ENCODE results near the gene PSME3IP1. TPM values are rescaled to one million over a fixed set of nuclear protein-coding genes. Genes with fewer than 3 reads are reported as not detected.

PSME3IP1 gene
- total RNA-seq, 4 donors from 2014 or later: 95.7 to 185 (median 120) TPM

DNA sequence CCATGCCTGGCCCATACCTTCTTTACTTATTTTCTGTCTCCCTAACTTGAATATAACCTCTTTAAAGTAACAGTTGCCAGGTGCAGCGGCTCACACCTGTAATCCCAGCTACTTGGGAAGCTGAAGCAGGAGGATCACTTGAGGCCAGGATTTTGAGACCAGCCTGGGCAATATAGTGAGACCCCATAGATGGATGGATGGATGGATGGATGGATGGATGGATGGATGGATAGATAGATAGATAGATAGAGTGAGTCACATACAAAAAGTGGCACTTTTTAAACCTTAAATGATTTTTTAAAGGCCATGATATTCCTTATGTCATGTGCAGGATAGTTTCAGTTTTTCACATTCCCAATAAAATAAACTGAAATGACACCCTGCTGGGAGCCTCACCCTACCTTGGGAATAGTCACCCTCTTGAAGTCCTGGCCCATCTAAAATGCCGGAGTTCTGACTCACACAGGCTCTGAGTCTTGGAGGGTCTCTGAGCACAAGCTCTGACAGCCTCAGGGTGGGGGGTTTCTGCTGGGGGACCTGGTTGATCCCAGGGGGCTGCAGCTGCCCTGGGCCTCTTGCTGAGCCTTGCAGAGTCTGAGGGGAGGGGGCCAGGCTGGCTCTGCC, 67.3 kb downstream of the PSME3IP1 start:
- 97 to 100% methylated on average over 1 to 2 of the region's 2 CpGs for WGBS, 2 donors (ENCODE audit: low coverage in 1 of 2)
- intact Hi-C loops (cut with DNase I; ENCODE audit: low total_unique reads) (no loop called here), in situ Hi-C loops (cut with MboI; ENCODE audit: low pct_ligation_motif_present in 1 of 4, low pct_unique_long_range_greater_than_20kb in 1 of 4, low sequenced_read_pairs in 3 of 4) (no loop called here)
- Histone ChIP-seq H3K27ac (no peak overlapping the region), H3K4me1 (peaks cover 0 to 14% (median 5%) of the 10 kb centered on the region in 4 donors), H3K36me3 (peaks cover 0 to 8% (median 1%) of the 10 kb centered on the region in 4 donors), H3K4me3 (no peak overlapping the region), H3K27me3 (no peaks in the 10 kb centered on the region), H3K9me3 (no peaks in the 10 kb centered on the region)
- TF ChIP-seq, protein P1, sequence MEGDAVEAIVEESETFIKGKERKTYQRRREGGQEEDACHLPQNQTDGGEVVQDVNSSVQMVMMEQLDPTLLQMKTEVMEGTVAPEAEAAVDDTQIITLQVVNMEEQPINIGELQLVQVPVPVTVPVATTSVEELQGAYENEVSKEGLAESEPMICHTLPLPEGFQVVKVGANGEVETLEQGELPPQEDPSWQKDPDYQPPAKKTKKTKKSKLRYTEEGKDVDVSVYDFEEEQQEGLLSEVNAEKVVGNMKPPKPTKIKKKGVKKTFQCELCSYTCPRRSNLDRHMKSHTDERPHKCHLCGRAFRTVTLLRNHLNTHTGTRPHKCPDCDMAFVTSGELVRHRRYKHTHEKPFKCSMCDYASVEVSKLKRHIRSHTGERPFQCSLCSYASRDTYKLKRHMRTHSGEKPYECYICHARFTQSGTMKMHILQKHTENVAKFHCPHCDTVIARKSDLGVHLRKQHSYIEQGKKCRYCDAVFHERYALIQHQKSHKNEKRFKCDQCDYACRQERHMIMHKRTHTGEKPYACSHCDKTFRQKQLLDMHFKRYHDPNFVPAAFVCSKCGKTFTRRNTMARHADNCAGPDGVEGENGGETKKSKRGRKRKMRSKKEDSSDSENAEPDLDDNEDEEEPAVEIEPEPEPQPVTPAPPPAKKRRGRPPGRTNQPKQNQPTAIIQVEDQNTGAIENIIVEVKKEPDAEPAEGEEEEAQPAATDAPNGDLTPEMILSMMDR (IDR thresholded peaks at IDR 0.05): no peak
- TF ChIP-seq POLR2A (IDR thresholded peaks at IDR 0.05): no peak
- no peak for TF ChIP-seq EP300 (IDR thresholded peaks at IDR 0.05; ENCODE audit: low read depth)
- no peak for TF ChIP-seq POLR2AphosphoS5 (IDR thresholded peaks at IDR 0.05)
- DNase-seq: no peak

DNA sequence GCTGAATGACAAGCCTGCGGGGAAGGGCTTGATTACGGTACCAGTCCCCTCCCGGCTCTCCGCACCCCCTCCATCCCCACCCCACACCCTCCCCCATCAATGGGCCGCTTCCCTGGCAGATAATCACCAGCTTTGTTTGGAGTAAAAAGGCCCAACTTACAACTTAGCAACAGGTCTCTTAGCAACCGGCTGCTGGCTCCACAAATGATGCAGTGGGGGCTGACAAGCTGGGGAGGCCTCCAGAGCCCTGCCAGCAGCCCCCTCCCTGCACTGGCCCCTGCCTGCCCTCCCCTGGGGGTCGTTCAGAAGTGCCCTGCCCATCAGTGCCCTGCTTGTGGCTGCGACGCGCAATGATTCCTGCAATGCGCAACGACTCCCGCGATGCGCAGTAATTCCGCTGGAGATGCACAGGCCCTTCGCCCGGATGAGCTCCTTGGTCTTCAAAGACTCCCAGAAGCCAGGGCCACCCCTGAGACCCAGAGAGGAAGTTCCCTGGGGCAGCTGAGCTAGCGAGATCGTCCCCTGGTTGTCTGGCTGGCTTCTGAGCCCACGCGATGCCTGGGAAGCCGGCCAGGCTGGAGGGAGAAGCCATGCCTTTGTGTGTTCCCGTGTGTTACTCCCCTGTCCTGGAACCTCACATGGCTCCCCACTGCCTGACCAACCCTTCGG, 70.2 kb downstream of the PSME3IP1 start:
- TF ChIP-seq POLR2A (IDR thresholded peaks at IDR 0.05): no peak
- TF ChIP-seq, protein P1 (IDR thresholded peaks at IDR 0.05): no peak
- TF ChIP-seq EP300 (IDR thresholded peaks at IDR 0.05; ENCODE audit: low read depth): no peak
- TF ChIP-seq POLR2AphosphoS5 (IDR thresholded peaks at IDR 0.05): no peak
- Histone ChIP-seq H3K36me3 (peaks cover 0 to 8% (median 3%) of the 10 kb centered on the region in 4 donors), H3K9me3 (no peaks in the 10 kb centered on the region), H3K4me1 (peaks cover 0 to 21% (median 7%) of the 10 kb centered on the region in 4 donors), H3K27me3 (no peaks in the 10 kb centered on the region), H3K4me3 (no peak overlapping the region), H3K27ac (peak overlapping the region in 2 of 4 donors; percentile 15 to 50)
- in situ Hi-C loops (cut with MboI; ENCODE audit: low pct_ligation_motif_present in 1 of 4, low pct_unique_long_range_greater_than_20kb in 1 of 4, low sequenced_read_pairs in 3 of 4): no loop called here
- DNase-seq: no peak
- intact Hi-C loops (cut with DNase I; ENCODE audit: low total_unique reads): no loop called here
- 20 to 66% methylated on average over 1 to 25 of the region's 25 CpGs for WGBS, 2 donors (ENCODE audit: low coverage in 1 of 2)

DNA sequence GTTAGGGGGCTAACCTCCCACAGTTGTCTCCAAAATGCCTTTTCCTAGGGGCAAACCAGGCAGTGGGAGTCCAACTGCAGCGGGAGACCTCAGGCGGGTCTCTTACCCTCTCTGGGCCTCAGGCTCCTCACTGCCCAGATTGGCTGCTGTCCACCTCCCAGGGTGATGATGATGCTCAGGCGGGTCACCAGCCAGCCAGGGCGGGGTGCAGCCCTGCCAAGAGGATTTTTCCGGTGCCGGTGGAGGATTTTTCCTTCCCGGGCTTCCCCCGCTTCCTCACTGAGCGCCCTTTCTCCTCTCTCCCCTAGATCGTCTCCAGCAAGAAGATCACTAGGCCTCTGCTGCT, 70.7 kb downstream of the PSME3IP1 start:
- in situ Hi-C loops (cut with MboI; ENCODE audit: low pct_ligation_motif_present in 1 of 4, low pct_unique_long_range_greater_than_20kb in 1 of 4, low sequenced_read_pairs in 3 of 4) (no loop called here), intact Hi-C loops (cut with DNase I; ENCODE audit: low total_unique reads) (no loop called here)
- H3K36me3 ChIP-seq: peaks cover 0 to 8% (median 3%) of the 10 kb centered on the region in 4 donors
- H3K4me3 ChIP-seq: no peak overlapping the region
- H3K27ac ChIP-seq: no peak overlapping the region
- H3K4me1 ChIP-seq: peaks cover 0 to 21% (median 7%) of the 10 kb centered on the region in 4 donors
- no peak for TF ChIP-seq POLR2A (IDR thresholded peaks at IDR 0.05)
- TF ChIP-seq EP300 (IDR thresholded peaks at IDR 0.05; ENCODE audit: low read depth): no peak
- TF ChIP-seq, protein P1 (IDR thresholded peaks at IDR 0.05): no peak
- TF ChIP-seq POLR2AphosphoS5 (IDR thresholded peaks at IDR 0.05): no peak
- DNase-seq: no peak
- H3K27me3 ChIP-seq: no peaks in the 10 kb centered on the region
- H3K9me3 ChIP-seq: no peaks in the 10 kb centered on the region
- WGBS, 2 donors (ENCODE audit: low coverage in 1 of 2): 69 to 100% methylated on average over 3 to 10 of the region's 10 CpGs

DNA sequence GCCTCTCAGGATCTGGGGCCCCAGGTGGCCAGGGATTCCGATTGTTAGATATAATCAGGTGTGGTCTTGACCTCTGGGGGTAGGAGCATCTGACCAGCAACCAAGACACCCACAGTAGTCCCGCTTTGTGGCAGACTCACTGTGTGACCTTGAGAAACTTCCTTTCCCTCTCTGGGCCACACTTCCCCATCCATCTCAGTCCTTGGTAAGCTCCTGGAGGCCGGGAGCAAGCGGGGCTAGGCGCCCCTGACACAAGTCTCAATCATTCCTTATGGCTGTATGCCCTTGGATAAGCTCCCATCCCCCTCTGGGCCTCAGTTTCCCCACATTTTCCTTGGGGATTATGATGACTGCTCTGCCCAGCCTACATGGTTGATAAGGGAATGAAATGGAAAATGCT, 72.2 kb downstream of the PSME3IP1 start:
- no peaks in the 10 kb centered on the region for H3K9me3 ChIP-seq
- no peak overlapping the region for H3K27ac ChIP-seq
- no peak overlapping the region for H3K4me3 ChIP-seq
- H3K27me3 ChIP-seq: no peaks in the 10 kb centered on the region
- H3K4me1 ChIP-seq: peaks cover 0 to 21% (median 7%) of the 10 kb centered on the region in 4 donors
- WGBS, 2 donors (ENCODE audit: low coverage in 1 of 2): 93% methylated on average over 5 of the region's 5 CpGs; no CpG with 5 or more reads in 1 of the 2 donors
- intact Hi-C loops (cut with DNase I; ENCODE audit: low total_unique reads): no loop called here
- H3K36me3 ChIP-seq: peaks cover 0 to 8% (median 3%) of the 10 kb centered on the region in 4 donors
- in situ Hi-C loops (cut with MboI; ENCODE audit: low pct_ligation_motif_present in 1 of 4, low pct_unique_long_range_greater_than_20kb in 1 of 4, low sequenced_read_pairs in 3 of 4): no loop called here
- DNase-seq: no peak
- TF ChIP-seq, protein P1 (IDR thresholded peaks at IDR 0.05): no peak
- no peak for TF ChIP-seq POLR2AphosphoS5 (IDR thresholded peaks at IDR 0.05)
- no peak for TF ChIP-seq POLR2A (IDR thresholded peaks at IDR 0.05)
- no peak for TF ChIP-seq EP300 (IDR thresholded peaks at IDR 0.05; ENCODE audit: low read depth)
